ENCODE results near the gene NDNF.

DNA sequence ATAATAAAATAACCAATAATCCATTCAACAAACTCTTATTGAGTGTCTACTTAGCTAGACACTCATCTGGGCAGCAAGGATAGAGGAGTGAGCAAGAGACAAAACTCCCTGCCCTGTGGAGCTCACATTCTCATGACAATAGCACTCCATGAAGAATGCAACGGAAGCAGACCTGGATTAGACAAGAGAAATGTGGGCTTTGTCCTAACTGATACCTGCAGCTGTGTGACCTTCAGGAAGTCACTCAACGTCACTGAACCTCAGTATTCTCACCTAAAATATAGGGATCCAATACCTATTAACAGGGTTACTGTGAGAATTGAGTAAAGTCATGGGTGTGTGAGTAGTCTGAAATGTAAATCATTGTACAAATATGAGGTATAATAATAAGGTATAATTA, 61.2 kb downstream of the NDNF start:
- TF ChIP-seq, protein P1, sequence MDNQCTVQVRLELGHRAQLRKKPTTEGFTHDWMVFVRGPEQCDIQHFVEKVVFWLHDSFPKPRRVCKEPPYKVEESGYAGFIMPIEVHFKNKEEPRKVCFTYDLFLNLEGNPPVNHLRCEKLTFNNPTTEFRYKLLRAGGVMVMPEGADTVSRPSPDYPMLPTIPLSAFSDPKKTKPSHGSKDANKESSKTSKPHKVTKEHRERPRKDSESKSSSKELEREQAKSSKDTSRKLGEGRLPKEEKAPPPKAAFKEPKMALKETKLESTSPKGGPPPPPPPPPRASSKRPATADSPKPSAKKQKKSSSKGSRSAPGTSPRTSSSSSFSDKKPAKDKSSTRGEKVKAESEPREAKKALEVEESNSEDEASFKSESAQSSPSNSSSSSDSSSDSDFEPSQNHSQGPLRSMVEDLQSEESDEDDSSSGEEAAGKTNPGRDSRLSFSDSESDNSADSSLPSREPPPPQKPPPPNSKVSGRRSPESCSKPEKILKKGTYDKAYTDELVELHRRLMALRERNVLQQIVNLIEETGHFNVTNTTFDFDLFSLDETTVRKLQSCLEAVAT (IDR thresholded peaks at IDR 0.05) = no peak
- TF ChIP-seq, protein P2, sequence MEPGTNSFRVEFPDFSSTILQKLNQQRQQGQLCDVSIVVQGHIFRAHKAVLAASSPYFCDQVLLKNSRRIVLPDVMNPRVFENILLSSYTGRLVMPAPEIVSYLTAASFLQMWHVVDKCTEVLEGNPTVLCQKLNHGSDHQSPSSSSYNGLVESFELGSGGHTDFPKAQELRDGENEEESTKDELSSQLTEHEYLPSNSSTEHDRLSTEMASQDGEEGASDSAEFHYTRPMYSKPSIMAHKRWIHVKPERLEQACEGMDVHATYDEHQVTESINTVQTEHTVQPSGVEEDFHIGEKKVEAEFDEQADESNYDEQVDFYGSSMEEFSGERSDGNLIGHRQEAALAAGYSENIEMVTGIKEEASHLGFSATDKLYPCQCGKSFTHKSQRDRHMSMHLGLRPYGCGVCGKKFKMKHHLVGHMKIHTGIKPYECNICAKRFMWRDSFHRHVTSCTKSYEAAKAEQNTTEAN (CRISPR knock-in tag; IDR thresholded peaks at IDR 0.05) = no peak
- TF ChIP-seq XRCC5 (IDR thresholded peaks at IDR 0.05; ENCODE audit: low read depth, low read length) (no peak), BDP1 (IDR thresholded peaks at IDR 0.05; ENCODE audit: insufficient read depth, insufficient read length) (no peak), CEBPB (tag; IDR thresholded peaks at IDR 0.05) (no peak), ZNF143 (CRISPR knock-in tag; IDR thresholded peaks at IDR 0.05) (no peak)
- TF ChIP-seq, protein P3, sequence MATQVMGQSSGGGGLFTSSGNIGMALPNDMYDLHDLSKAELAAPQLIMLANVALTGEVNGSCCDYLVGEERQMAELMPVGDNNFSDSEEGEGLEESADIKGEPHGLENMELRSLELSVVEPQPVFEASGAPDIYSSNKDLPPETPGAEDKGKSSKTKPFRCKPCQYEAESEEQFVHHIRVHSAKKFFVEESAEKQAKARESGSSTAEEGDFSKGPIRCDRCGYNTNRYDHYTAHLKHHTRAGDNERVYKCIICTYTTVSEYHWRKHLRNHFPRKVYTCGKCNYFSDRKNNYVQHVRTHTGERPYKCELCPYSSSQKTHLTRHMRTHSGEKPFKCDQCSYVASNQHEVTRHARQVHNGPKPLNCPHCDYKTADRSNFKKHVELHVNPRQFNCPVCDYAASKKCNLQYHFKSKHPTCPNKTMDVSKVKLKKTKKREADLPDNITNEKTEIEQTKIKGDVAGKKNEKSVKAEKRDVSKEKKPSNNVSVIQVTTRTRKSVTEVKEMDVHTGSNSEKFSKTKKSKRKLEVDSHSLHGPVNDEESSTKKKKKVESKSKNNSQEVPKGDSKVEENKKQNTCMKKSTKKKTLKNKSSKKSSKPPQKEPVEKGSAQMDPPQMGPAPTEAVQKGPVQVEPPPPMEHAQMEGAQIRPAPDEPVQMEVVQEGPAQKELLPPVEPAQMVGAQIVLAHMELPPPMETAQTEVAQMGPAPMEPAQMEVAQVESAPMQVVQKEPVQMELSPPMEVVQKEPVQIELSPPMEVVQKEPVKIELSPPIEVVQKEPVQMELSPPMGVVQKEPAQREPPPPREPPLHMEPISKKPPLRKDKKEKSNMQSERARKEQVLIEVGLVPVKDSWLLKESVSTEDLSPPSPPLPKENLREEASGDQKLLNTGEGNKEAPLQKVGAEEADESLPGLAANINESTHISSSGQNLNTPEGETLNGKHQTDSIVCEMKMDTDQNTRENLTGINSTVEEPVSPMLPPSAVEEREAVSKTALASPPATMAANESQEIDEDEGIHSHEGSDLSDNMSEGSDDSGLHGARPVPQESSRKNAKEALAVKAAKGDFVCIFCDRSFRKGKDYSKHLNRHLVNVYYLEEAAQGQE (IDR thresholded peaks at IDR 0.05; ENCODE audit: borderline replicate concordance) = no peak
- TF ChIP-seq, protein P3 (CRISPR knock-in tag; IDR thresholded peaks at IDR 0.05; ENCODE audit: low read depth) = no peak
- TF ChIP-seq, protein P4, sequence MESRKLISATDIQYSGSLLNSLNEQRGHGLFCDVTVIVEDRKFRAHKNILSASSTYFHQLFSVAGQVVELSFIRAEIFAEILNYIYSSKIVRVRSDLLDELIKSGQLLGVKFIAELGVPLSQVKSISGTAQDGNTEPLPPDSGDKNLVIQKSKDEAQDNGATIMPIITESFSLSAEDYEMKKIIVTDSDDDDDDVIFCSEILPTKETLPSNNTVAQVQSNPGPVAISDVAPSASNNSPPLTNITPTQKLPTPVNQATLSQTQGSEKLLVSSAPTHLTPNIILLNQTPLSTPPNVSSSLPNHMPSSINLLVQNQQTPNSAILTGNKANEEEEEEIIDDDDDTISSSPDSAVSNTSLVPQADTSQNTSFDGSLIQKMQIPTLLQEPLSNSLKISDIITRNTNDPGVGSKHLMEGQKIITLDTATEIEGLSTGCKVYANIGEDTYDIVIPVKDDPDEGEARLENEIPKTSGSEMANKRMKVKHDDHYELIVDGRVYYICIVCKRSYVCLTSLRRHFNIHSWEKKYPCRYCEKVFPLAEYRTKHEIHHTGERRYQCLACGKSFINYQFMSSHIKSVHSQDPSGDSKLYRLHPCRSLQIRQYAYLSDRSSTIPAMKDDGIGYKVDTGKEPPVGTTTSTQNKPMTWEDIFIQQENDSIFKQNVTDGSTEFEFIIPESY (CRISPR knock-in tag; IDR thresholded peaks at IDR 0.05) = no peak

Measured in K562 (cell line).